B cell (primary cell): ENCODE data around the gene CR2. TPM values are rescaled to one million over a fixed set of nuclear protein-coding genes. Genes with fewer than 3 reads are reported as not detected.

Experiments
- ATAC-seq: fragments of 200-7000 bp; cut with Tn5 transposase; one replicate; pipeline ENCODE4 v1.10.0; 2021; ENCODE audit warnings: low read depth, mild to moderate bottlenecking, moderate number of reproducible peaks, moderate library complexity
- CTCF ChIA-PET: fragments of 350-600 bp; sonication (Branson Sonifier 250); formaldehyde crosslinking; loops from one replicate; lab custom pipeline; 2021; ENCODE audit warnings: antibody characterized with exemption, inconsistent platforms; lab: Charles Lee
- POLR2A ChIA-PET: fragments of 350-600 bp; sonication (Branson Sonifier 250); formaldehyde crosslinking; loops from one replicate; lab custom pipeline; 2021; ENCODE audit warnings: antibody characterized with exemption; lab: Charles Lee
- DNase-seq: peaks from one replicate; pipeline ENCODE4 v3.0.0; 2013
- H2AFZ ChIP-seq: 2 replicates; pipeline ENCODE4 v1.6.1; 2012; ENCODE audit warnings: mild to moderate bottlenecking, low read depth, low read length; ENCODE audit not compliant: insufficient read depth, poor library complexity, severe bottlenecking
- H3K27ac ChIP-seq, 2 donors: 1 replicate in 1 of 2; 2 replicates in 1 of 2; pipeline ENCODE4 v1.5.1; 2012 to 2013; ENCODE audit warnings: low read length in 2 of 2, mild to moderate bottlenecking in 2 of 2, moderate library complexity in 1 of 2
- H3K27me3 ChIP-seq, 4 experiments: fragments of 200-600 bp in 1 of 4; sonication (generic) in 1 of 4; replicated peaks in 1 of 4; 1 replicate in 2 of 4; 2 replicates in 2 of 4; pipeline versions ENCODE4 v1.6.1 to v1.7.0; 2013 to 2016; ENCODE audit warnings: low read length in 3 of 4, mild to moderate bottlenecking in 2 of 4, mixed read lengths in 1 of 4, moderate library complexity in 1 of 4; ENCODE audit not compliant: insufficient read depth in 4 of 4, control insufficient read depth in 3 of 4; ENCODE audit errors: control extremely low read depth in 1 of 4
- H3K36me3 ChIP-seq, 2 experiments: replicated peaks in 1 of 2; 1 replicate in 1 of 2; 2 replicates in 1 of 2; pipeline versions ENCODE4 v1.6.1 to v1.7.1; 2013; ENCODE audit warnings: low read length in 1 of 2; ENCODE audit not compliant: insufficient read depth in 2 of 2, control insufficient read depth in 1 of 2; ENCODE audit errors: control extremely low read depth in 1 of 2, extremely low read depth in 1 of 2
- H3K4me1 ChIP-seq, 2 donors: fragments of 200-600 bp in 1 of 2; sonication (generic) in 1 of 2; 1 replicate in 1 of 2; 2 replicates in 1 of 2; pipeline versions ENCODE4 v1.5.1 to v1.6.1; 2013 to 2017; ENCODE audit warnings: low read length in 2 of 2; ENCODE audit not compliant: control insufficient read depth in 2 of 2, insufficient read depth in 2 of 2
- H3K4me2 ChIP-seq: replicated peaks from 2 replicates; pipeline ENCODE3; 2012; ENCODE audit warnings: mild to moderate bottlenecking, low read depth, low read length; ENCODE audit not compliant: poor library complexity, severe bottlenecking
- H3K4me3 ChIP-seq, 5 experiments: fragments of 200-600 bp in 1 of 5; sonication (generic) in 1 of 5; 1 replicate in 3 of 5; 2 replicates in 2 of 5; pipeline versions ENCODE4 v1.5.1 to v1.7.0; 2011 to 2016; ENCODE audit warnings: low read length in 4 of 5, mild to moderate bottlenecking in 4 of 5, low read depth in 2 of 5, control low read depth in 1 of 5, moderate library complexity in 1 of 5; ENCODE audit not compliant: insufficient read depth in 1 of 5; ENCODE audit errors: control extremely low read depth in 1 of 5, extremely low read depth in 1 of 5
- H3K79me2 ChIP-seq: fragments of 200-600 bp; sonication (generic); one replicate; pipeline ENCODE4 v1.6.0; 2016; ENCODE audit warnings: low read length; ENCODE audit not compliant: control insufficient read depth, insufficient read depth
- H3K9ac ChIP-seq: fragments of 200-600 bp; sonication (generic); 2 replicates; pipeline ENCODE4 v1.6.1; 2017; ENCODE audit warnings: mild to moderate bottlenecking, low read length, moderate library complexity
- H3K9me3 ChIP-seq, 3 donors: one replicate each; pipeline versions ENCODE4 v1.6.1 to v1.7.1; 2013; ENCODE audit warnings: low read length in 2 of 3; ENCODE audit not compliant: control insufficient read depth in 2 of 3, insufficient read depth in 1 of 3; ENCODE audit errors: control extremely low read depth in 1 of 3
- H4K20me1 ChIP-seq: 2 replicates; pipeline ENCODE4 v1.6.0; 2012; ENCODE audit warnings: mild to moderate bottlenecking, low read length; ENCODE audit not compliant: insufficient read depth, control insufficient read depth, poor library complexity, severe bottlenecking
- H3K27ac Mint-ChIP-seq: one replicate; pipeline ENCODE4 v1.8.0; 2021; ENCODE audit warnings: mixed read lengths
- H3K27me3 Mint-ChIP-seq: one replicate; pipeline ENCODE4 v1.8.0; 2021; ENCODE audit warnings: mixed read lengths
- H3K4me1 Mint-ChIP-seq: one replicate; pipeline ENCODE4 v1.8.0; 2021; ENCODE audit warnings: mixed read lengths
- H3K4me3 Mint-ChIP-seq: one replicate; pipeline ENCODE4 v1.8.0; 2021; ENCODE audit warnings: mixed read lengths
- H3K9me3 Mint-ChIP-seq: one replicate; pipeline ENCODE4 v1.8.0; 2022; ENCODE audit warnings: mixed read lengths; ENCODE audit not compliant: insufficient read depth
- EZH2 ChIP-seq: IDR thresholded peaks from 2 replicates; pipeline ENCODE4 v1.6.1; 2012; ENCODE audit warnings: borderline replicate concordance, low read depth, mild to moderate bottlenecking, moderate library complexity, low read length; ENCODE audit not compliant: insufficient read depth, poor library complexity, severe bottlenecking
- WGBS: methylation state at CpG from one replicate; pipeline ENCODE4 v1.1.5; 2013; ENCODE audit warnings: missing lambda C conversion rate; ENCODE audit not compliant: insufficient coverage; 5-methylcytosine and 5-hydroxymethylcytosine counted together
- intact Hi-C: fragments of 100-400 bp; cut with micrococcal nuclease; formaldehyde crosslinking; loops from one replicate; pipeline ENCODE4 v1.10.0; 2022
- polyA plus RNA-seq: library from polyadenylated mRNA; depleted of rRNA; stranded (reverse); fragments of >200 nt; gene quantifications from 2 replicates; pipeline ENCODE4 v1.2.3, GENCODE V29; 2012
- total RNA-seq, 2 donors: library from RNA; stranded (reverse); fragments of 120-200 nt in 1 of 2; gene quantifications; 1 replicate in 1 of 2; 2 replicates in 1 of 2; pipeline versions ENCODE4 v1.2.3 to v1.2.4, GENCODE V29; 2013 to 2022
- TF ChIP-seq, protein P1 (sequence below): fragments of 200-600 bp; IDR thresholded peaks from one replicate; pipeline ENCODE4 v1.8.0; 2022; ENCODE audit warnings: antibody characterized with exemption, mild to moderate bottlenecking

Gene CR2
- total and polyA plus RNA-seq, 2 donors (not counting 1 experiment from before 2014, with no cell fraction given) = 26.0 to 30.5 TPM

DNA sequence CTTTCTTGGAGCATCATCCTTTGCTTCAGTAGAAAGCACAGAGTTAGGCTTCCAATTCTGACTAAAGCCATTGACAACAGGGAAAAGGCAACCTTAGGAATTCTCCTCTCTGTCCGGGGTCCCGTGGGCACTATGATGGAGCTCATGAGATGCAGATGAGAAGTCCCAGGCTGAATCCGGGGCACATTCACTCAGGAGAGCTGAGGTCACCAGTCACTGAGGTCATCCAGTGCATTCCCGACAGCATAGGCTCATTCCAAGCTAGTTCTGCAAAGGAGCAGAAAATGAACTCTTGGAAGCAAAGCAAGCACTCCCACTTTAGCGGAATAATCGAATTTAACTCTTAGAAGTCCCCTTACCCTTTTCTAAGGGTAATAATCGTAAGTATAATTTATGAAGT lies 48.6 kb downstream of the CR2 start:
- Histone ChIP-seq H3K27me3 (no peaks in the 10 kb centered on the region), H3K36me3 (peaks cover 8 to 24% of the 10 kb centered on the region in 2 experiments), H3K9me3 (no peaks in the 10 kb centered on the region), H3K27ac (no peak overlapping the region), H4K20me1 (peaks cover 11% of the 10 kb centered on the region), H3K4me3 (no peak overlapping the region), H2AFZ (no peak overlapping the region), H3K79me2 (peaks cover 58% of the 10 kb centered on the region), H3K4me2 (no peak overlapping the region), H3K4me1 (peaks cover 10 to 13% of the 10 kb centered on the region in 2 donors), H3K9ac (no peak overlapping the region)
- no peak for DNase-seq
- intact Hi-C loops = no loop called here
- 96% methylated on average over 4 of the region's 7 CpGs for WGBS
- no peaks in the 10 kb centered on the region for H3K9me3 Mint-ChIP-seq
- H3K27ac Mint-ChIP-seq = no peak overlapping the region
- ChIA-PET CTCF (interaction anchor here (1.0 to 6.7 kb wide), 5 partner anchors 48 to 453 kb away, joined by 3 to 209 read pairs (median 10); partner anchors contain the start of genes C4BPB and CR2), POLR2A (no interaction called here)
- peaks cover 20% of the 10 kb centered on the region for H3K4me1 Mint-ChIP-seq
- no peaks in the 10 kb centered on the region for H3K27me3 Mint-ChIP-seq
- ATAC-seq = no peak
- no peak overlapping the region for H3K4me3 Mint-ChIP-seq
- TF ChIP-seq, protein P1, sequence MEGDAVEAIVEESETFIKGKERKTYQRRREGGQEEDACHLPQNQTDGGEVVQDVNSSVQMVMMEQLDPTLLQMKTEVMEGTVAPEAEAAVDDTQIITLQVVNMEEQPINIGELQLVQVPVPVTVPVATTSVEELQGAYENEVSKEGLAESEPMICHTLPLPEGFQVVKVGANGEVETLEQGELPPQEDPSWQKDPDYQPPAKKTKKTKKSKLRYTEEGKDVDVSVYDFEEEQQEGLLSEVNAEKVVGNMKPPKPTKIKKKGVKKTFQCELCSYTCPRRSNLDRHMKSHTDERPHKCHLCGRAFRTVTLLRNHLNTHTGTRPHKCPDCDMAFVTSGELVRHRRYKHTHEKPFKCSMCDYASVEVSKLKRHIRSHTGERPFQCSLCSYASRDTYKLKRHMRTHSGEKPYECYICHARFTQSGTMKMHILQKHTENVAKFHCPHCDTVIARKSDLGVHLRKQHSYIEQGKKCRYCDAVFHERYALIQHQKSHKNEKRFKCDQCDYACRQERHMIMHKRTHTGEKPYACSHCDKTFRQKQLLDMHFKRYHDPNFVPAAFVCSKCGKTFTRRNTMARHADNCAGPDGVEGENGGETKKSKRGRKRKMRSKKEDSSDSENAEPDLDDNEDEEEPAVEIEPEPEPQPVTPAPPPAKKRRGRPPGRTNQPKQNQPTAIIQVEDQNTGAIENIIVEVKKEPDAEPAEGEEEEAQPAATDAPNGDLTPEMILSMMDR = no peak
- TF ChIP-seq EZH2 = no peak

DNA sequence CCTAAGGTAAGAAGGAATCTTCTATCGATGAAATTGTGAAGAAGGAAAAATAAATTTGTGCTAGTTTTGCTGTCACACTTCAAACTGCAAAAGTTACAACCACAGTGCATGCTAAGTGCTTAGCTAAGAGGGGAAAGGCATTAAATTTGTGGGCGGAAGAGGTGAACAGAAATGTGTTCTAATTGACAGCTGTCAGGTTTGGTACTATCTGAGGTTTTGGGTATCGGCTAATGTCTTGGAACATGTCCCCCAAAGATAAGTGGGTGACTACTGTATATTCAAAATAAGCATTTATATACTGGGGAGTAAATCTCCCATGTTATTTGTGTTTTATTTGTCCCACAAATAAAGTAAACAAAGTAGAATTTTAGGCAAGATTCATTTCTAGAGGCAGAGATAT lies 49.8 kb downstream of the CR2 start:
- Histone ChIP-seq H3K79me2 (peaks cover 53% of the 10 kb centered on the region), H3K36me3 (peaks cover 11 to 37% of the 10 kb centered on the region in 2 experiments), H3K9me3 (no peaks in the 10 kb centered on the region), H3K4me2 (no peak overlapping the region), H4K20me1 (peaks cover 11% of the 10 kb centered on the region), H3K9ac (no peak overlapping the region), H2AFZ (no peak overlapping the region), H3K4me3 (no peak overlapping the region), H3K27ac (no peak overlapping the region), H3K4me1 (peaks cover 5 to 8% of the 10 kb centered on the region in 2 donors), H3K27me3 (no peaks in the 10 kb centered on the region)
- intact Hi-C loops = no loop called here
- Mint-ChIP-seq H3K27ac (no peak overlapping the region), H3K4me1 (peaks cover 12% of the 10 kb centered on the region), H3K27me3 (no peaks in the 10 kb centered on the region), H3K9me3 (no peaks in the 10 kb centered on the region), H3K4me3 (no peak overlapping the region)
- CTCF ChIA-PET = interaction anchor here (3.2 to 6.7 kb wide), 2 partner anchors 49 to 420 kb away, joined by 10 to 209 read pairs; partner anchors contain the start of genes C4BPB and CR2
- POLR2A ChIA-PET = no interaction called here
- TF ChIP-seq EZH2 = no peak
- TF ChIP-seq, protein P1 = no peak
- DNase-seq (no peak), ATAC-seq (no peak)
- 100% methylated on average over 2 of the region's 3 CpGs for WGBS
